T-helper 2 cell (primary cell): ENCODE measurements around the gene TALDO1.
A peak's percentile ranks its signal among the peaks of the same experiment; 100 is the strongest.

Experiments used
- DNase-seq, 5 experiments: peaks; one replicate each; pipeline versions ENCODE4 v3.0.0 to v3.0.0-alpha.2; 2012 to 2022

The TALDO1 gene

DNA sequence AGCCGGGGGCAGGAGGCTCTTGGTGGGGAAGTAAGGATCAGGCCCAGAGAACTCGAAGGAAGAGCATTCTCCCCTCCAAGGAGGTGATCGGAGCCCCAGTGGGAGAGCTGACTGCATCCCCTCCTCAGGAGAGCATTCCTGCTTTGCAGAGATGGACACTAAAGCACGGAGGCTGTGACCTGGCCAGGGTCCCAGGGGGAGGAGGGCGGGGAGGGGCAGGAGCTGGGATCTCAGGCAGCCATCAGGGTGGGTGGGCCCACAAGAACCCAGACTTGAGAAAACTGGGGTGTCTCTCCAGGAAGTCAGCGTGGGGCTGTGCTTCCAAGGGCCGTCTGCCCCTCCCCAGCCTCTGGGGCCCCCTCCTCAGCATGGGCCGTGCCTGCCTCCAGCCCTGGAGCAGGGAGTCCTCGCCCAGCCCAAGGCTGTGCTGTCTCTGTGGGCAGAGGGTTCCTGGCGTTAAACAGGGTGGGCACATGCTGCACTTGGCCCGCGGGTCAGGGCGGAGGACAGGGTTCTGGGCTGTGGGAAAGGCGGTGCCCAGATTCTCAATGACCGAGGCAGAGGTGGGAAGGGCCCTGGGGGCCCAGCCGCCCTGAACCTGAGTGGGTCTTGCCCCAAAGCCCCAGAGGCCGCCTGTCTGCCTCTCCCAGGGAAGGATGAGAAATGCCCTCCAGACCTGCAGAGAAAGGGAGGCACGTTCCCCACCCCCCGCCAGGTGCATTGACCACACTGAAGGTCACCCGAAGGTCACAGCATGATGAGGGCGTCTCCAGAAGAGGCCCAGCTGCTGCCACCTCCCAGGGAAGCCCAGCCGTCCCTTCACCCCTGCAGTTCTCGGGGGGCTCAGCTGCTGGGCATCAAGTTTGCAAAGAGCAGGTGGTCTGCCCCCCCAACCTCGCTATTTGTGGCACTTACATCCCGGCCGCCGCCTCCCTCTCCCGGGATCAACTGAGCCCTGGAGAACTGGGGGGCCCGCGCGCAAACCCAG, 42.0 kb downstream of the TALDO1 start:
- no peak for DNase-seq

DNA sequence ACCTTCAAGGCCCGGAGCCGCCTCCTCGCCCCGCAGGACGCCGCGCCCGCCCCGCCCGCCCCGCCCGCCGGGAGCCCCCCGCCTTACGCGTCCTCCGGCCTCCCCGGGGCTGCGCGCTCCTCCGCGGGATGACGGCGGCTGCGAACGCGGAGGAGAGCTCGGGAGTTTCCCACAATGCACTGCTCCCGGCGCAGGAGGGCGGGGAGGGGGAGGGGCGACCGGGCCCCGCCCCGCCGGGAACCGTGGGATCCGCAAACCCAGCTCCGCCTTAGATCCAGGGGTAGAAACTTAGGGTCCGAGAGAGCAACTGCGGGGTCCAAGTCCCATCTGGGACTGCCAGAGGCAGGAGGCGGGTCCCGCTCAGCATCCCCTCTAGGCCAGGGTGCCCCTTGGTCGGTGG, 42.7 kb downstream of the TALDO1 start, which contains the start of gene CEND1:
CEND1 (minus strand) TSS at position 148 of the 400 bp plus-strand sequence. CDS start 1,514 bp downstream, outside the sequence.
- DNase-seq = peak in 3 of 5 experiments; percentile 30 to 75 (median 32)

DNA sequence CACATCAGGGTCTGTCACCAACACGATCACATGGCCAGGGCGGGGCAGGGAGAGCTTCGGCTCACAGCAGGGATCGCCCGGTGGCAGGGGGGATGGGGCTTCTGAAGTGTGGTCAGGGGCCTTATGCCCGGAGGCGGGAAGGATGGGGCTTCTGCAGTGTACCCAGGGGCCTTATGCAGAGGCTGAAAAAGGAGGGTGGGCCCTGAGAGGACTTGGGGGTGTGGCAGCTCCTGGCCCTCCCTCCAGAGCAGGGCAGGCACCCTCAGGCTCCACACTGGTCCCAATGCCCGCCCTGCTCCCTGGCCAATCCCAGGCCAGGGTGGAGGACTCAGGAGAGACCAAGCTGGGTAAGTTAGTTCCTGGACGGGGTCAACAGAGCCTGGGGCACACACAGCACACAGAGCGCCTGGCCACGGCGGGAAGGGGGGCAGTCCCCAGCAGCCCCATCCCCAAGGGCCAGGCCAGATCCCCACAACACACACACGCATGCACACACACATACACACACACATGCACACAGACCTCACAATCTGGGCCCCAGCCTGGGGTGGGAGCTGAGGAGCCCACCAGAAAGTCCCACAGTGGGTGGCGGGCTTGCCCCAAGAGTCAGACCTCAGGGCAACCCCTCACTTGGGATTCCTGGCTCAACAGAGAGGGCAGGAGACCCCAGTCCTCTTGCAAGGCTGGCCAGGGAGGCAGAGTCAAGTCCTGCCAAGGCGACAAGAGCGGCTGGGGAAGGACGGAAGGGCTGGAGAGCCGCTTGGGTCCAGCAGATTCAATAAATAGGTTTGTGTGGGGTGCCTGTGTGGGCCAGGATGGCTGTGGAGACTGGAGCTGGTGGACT, 43.7 kb downstream of the TALDO1 start:
- DNase-seq = no peak

DNA sequence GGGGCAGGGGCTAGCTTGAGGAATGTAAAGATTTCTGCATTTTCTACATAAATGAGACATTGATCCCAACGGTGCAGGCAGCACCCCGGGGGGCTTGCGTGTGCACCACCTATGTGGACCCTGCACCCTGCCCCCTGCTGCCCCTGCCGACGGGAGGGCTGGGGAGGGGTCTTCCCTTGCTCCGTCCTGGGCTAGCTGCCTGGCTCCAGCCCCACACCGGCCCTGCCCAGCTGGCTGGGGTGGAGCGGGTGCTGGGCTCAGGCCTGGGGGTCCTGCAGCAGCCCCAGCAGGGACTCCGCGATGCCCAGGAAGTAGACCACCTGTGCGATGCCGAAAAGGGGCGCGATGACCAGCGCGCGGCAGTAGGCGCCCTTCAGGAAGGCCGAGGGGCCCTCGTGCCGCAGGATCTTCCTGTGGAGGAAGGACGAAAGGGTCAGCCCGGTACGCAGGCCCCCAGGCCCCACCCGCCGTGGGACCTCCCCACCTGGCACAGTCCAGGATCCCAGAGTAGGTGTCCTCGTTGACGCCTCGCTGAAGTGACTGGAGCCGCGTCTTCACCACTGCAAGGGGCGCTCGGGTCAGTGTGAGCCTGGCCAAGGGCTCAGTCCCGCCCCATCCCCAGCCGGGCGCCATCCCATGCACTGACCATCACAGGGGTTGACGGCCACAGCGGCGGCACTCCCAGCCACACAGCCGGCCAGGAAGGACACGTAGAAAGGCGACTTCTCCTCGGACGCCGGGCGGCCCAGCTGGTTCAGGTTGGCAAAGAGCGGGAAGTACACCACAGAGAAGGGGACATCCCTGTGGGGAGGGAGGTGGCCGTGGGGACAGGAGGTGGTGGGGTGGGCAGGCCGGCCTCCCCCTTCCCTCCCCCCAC, 44.6 kb downstream of the TALDO1 start:
- DNase-seq = no peak

DNA sequence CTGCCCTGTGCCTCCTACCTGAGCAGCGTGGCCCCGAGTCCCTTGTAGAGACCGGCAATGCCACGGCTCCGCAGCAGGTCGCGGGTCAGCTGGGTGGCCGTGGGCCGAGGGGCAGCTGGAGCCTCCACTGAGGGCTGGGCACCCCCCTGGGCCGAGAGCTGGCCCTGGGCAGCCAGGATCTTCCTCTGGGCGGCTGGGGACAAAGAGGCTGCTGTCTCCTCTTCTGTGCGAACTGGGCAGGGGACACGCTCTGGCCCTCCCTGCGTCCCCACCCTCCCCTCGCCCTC, 45.2 kb downstream of the TALDO1 start:
- DNase-seq = no peak

DNA sequence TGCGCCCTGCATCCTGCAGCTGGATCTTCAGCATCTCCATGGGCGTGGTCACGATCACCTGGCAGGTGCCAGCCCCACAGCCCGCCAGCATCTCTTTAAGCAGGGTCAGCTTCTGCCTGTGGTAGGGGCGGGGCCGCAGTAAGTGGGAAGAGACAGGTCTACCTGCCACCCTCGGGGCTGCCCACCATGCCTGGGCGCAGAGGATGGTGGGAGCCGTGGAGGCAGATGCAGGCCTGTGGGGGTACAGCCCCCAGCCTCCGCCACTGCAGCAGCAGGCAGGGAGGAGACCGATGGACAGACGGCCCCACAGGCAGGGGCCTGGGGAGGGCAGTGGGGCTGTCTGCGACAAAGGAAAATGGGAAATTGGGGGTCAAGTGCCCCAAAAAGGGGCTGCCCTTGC, 45.6 kb downstream of the TALDO1 start:
- DNase-seq = no peak

DNA sequence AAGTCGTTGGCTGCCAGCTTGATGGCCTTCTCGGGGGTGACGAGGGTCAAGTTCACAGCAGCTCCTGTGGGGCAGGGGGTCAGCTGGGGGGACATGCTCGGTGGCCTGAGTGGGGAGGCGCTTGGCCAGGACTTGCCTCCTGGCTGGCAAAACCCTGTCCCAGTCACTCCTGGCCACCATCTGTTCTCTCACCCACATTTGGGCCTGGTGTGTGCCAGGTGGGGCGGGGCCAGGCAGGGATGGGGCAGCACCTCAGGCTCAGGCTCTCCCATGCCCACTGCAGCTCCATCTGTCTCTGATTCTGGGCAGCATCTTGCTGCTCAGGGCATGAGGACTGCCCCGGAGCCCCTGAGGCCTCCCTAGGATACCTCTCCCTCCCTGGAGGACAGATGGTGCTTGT, 46.3 kb downstream of the TALDO1 start:
- DNase-seq = no peak

DNA sequence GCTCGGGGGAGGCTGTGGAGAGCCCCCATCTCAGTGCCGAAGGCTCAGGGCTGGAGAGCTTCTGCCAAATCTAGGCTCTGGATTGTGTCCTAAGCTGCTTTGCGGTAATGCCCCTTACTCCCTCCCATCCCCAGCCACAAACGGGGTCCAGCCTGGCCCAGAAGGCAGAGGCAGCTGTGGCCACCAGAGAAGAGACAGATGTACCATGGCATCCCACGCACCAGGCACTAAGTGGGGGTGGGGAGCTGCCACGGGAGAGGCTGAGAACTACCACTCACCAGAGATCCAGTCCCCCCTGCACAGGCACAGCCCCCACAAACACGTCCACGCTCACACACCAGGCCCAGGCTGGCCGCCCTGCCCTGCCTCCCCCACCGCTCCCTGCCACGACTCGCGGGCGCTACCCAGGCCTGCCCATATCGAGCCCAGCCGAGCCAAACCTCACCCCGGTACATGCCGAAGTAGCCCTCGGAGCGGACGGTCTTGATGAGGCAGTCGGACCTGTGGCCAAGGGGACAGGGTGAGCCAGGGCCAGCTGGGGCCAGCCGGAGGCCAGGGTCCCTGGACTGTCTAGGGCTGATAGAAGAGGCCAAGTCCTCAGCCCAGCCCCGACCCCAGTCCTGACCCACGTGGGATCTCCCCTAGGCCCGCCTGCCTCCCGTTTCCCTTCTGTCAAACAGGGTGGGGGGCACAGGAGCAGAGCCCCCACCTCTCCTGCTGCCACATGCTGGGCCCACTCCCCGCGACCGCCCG, 46.9 kb downstream of the TALDO1 start:
- DNase-seq = no peak

DNA sequence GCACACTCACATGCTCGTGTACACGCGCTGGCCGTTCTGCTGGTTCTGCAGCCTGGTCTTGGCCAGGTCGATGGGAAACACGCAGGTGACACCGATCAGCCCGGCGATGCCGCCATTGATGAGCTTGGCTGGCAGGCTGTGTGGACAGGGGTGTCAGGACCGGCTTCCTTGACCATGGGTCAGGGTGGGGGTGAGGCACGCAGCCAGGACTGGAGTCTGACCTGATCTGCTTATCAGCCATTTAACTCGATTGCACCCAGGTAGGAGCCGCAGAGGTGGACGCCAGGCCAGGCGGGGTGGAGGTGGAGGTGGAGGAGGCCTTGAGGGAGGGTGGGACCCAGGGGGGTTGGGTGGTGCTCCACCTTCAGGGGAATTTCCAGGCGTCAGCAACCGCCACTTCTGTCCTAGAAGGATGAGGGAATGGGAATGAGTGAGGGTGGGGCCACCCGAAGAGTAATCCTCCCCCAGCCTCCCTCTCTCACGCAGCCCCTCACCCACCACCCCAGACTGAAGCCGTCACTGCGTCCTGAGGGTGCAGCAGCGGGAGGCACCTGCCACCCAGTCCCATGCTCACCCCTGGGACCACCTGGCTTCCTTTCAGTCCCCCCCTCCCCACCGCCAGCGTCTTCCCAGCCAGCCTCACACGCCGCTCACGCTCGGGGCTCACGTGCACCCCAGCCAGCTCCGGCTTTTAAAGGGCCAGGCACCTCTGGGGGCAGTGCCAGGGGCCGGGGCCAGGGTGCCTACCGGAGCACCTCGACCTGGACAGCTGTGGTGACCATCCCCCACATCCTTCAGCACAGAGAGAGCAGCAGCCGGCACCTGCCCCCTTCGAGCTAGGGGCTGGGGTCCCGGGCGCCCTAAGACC, 47.7 kb downstream of the TALDO1 start:
- peak in 1 of 5 experiments; percentile 40 for DNase-seq

DNA sequence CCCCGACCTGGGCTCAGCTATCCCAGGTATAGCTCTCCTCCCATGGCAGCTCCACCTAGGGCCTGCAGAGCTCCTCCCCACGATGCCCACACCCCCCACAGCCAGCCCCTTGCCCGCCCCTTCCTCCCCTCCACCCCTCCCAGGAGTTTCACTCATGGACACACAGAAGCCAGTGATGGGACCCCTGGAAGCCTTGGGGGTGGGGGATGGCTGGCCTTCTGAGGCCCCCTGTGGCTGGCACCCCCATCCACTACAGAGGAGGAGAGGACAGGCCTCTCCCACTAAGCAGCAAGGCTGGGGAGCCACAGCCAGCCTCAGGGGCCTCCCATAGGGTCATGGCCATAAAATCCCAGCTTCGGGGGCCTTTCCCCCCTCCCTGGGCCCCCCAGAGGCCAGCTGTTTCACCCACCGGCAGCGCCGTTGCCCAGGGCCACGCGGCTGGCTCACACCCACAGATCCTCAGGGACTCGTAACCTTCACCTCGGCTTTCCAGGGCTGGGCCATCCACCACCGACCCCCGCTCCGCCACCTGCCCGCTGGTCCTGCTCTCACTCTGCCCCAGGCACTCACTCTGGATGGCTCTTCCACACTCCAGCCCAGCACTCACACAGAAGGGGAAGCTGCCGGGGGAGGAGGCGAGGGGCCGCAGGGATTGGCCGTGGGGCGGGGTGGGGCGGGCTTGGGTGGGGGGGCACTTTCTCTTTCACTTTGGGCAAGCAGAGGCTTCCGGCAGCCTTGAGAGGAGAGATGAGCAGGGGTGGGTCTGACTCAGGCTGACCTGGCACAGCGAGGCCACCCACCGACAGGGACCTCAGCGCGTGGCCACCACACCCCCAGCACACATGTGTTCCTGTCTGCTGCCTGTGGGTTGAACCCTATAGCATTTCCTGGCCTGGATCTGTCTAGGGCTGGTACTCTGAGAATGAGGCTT, 48.6 kb downstream of the TALDO1 start:
- DNase-seq = peak; percentile 49 to 92 (median 68)

DNA sequence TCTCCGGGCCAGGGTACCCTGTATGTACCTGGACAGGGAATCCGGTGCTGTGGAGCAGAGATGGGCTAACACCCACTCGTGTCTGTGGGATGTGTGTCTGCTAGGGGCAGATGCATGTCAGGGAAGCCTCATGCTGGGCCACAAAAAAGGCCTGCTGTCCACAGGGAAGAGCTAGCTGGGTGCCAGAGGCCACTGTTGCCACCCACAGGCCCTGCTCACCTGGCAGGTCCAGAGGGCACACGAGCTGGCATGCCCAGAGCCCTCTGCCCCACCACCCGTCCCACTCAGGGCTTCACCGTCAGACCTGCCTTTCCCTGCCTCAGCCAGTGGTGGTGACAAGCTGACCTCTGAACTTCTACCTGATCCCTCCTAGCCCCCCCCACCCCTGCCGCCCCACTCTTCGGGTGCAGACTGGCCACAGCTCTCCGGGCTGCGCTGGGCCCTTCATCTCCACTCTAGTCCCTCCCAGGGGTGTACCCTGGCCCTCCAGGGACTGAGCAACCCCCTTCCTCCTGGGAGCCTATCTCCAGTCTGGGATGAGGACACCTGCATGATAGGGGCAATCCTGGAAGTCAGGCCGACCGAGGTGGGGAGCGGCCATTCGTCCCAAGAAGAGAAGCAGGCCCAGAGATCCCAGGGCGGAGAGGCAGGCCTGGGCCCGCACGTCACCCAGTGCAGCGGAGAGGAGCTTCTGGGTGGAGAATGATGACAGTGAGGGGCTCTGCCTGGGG, 49.5 kb downstream of the TALDO1 start:
- DNase-seq = no peak

DNA sequence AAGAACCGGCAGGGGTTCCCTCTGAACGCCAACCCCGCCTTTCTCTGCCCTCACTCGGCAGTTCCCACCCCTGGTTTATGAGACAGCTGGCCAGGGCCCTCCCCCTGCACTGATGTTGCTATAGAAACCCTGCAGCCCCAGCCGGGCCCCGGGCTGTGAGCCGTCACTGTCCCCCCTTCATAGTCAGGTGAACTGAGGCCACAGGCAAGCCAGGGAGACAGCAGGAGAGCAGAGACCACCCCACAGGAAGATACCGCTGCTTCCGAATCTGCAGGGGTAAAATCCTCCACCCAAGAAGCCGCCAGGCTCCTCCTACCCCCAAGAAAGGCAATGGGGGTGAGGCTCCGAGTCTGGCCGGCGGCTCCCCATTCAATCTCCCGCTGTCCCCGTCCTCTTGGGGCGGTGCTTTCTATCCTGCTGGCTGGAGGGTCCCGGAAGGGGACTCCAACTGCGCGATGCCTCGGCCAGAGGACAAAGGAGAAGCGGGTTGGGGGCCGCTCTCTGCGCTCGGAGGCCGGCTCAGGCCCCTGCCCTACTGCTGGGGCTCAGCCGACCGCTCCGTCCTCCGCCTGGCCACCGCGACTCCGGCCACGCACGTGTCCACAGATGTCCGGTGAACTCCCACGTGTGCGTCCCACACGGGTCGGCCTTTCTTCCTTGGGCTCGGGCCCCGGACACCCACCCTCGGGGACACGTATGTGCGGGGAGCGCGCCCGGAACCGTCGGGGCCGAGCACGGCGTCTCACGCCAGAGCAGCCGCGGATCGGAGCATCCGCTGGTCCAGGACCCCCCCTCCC, 50.2 kb downstream of the TALDO1 start:
- DNase-seq = peak; percentile 40 to 92 (median 74)

DNA sequence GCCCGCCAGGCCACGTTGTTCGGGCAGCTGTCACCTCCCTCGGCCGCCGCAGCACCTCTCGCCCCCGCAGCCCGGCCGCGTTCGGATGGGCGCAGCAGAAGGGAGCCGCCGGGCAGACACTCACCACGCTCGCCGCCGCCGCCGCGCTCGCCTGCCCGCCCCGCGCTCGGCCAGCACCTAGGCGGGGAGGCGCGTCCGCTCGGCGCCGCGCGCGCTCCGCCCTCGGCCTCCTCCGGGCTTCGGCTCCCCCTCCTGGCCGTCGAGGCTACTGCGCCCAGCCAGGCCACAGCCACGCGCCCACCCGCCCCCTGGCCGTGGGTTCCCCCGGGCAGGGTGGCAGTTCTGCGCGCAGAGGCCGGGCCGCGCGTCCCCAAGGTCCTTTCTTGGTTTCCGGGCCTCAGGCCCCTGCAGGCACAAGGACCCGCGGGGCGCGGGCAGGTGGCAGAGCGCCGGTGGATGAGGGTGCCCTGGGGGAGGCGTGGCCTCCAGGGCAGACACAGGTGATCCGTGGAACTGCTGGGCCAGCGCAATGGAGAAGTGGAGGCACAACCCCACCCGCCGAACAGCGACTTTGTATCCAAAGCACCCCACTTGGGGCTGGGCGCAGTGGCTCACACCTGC, 50.9 kb downstream of the TALDO1 start, which contains the start of gene SLC25A22:
SLC25A22 (minus strand) TSS at position 189 of the 621 bp plus-strand sequence. CDS start 3,275 bp downstream, outside the sequence.
- peak; percentile 70 to 93 (median 77) for DNase-seq

DNA sequence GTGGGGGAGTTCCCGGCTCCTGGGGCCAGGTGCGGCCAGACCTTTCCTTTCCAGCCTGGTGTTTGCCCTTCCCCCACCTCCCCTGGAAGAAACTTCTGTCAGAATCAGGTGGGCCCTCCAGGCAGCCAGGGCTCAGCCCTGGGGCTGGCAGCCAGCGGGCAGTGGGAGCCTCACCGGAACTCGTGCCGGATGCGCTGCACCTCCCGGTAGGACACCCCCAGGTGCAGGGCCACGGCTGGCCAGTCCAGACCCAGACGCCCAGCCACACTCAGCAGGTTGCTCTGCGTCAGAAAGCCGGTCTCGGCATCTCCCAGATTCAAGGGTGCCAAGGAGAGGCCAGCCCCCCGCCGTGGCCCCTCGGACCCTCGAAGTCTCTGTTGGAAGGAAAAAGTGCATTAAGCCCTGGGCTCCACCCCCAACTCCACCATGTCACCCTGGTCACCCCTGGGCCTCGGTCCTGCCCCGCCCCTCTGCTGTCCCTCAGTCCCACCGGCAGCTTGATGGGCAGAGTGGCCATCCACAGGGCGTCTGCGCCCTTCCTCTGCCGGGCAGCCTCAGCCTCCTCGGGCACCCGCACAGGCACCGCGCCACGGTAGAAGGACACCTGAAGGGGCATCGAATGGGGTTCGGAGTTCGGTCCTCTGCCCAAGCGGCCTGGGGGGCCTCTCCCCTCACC, 52.5 kb downstream of the TALDO1 start:
- DNase-seq = no peak

DNA sequence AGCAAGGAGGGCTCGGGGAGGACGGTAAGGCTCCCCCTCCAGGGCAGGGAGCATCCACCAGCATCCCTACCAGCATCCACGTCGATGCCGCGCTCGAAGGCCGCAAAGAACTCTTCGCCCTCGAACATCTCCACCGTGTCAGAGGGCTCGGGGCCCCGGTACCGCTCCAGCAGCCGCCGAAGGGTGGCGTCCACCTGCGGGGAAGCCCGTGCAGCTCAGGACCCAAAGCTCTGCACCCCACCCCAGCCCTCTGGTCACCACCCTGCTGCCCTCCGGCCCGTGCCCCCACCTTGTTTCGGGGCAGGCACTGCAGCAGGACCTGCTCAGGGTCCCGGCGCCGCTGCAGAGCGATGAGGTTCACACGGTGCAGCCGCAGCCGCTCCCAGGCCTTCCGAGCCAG, 53.2 kb downstream of the TALDO1 start:
- no peak for DNase-seq

DNA sequence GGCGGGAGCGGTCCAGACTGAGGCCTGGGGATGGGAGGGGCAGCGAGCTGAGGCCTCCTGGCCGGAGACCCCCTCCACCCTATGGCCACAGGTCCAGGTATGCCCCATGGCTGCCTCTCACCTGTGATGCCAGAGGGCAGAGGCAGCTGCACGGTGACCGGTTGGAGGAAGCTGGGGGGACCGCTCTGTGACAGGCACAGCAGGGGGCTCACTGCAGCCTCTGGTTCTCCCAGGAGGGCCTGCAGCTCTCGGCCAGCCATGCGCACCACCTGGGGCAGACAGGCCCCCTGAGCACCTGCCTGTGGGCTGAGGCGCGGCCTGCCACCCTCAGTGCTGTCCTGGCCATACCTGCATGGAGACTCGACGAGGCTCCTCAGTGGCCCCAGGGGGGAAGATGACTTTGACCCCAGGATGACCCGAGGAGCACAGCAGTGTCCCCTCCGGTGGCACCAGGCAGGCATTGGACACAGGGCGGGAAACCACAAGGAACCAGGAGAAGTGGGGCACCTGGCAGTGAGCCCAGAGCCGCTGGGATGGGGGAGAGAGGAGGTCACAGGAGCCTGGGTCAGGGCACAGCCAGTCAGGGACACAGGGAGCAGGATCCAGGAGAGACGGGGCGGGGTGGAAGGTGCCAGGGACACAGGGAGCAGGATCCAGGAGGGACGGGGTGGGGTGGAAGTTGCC, 54.0 kb downstream of the TALDO1 start:
- DNase-seq = no peak
